NCI-H524 treated with DMSO at 0.1 percent for 48 hours (cell line): Measurements from ENCODE around the gene GTPBP3.

Experiments used
- DNase-seq: peaks from one replicate; lab custom pipeline; 2025; lab: John Stamatoyannopoulos, UW

GTPBP3 gene

GRCh38 chr19:17309198-17309964 is 28.0 kb upstream of the GTPBP3 start, which contains the start of gene DDA1:
TSS of gene DDA1 (plus strand) at chr19:17309563. CDS start at chr19:17309655, 92 bp downstream.
- DNase-seq = peak; percentile 99

GRCh38 chr19:17309965-17310461 is 27.3 kb upstream of the GTPBP3 start:
- no peak for DNase-seq

GRCh38 chr19:17311455-17312188 is 25.7 kb upstream of the GTPBP3 start:
- DNase-seq = no peak

- no peak for DNase-seq
Measured at GRCh38 chr19:17312189-17313113, 24.9 kb upstream of the GTPBP3 start.

GRCh38 chr19:17314007-17314593 is 23.3 kb upstream of the GTPBP3 start:
- no peak for DNase-seq

- DNase-seq = no peak
Measured at GRCh38 chr19:17318966-17319365, 18.4 kb upstream of the GTPBP3 start.

GRCh38 chr19:17319473-17320238 is 17.7 kb upstream of the GTPBP3 start:
- DNase-seq = no peak

- no peak for DNase-seq
Measured at GRCh38 chr19:17320435-17320834, 16.9 kb upstream of the GTPBP3 start.

- DNase-seq = no peak
Measured at GRCh38 chr19:17321655-17322489, 15.5 kb upstream of the GTPBP3 start.

GRCh38 chr19:17322854-17323253 is 14.5 kb upstream of the GTPBP3 start:
- no peak for DNase-seq

- DNase-seq = no peak
Measured at GRCh38 chr19:17323300-17323963, 13.9 kb upstream of the GTPBP3 start.

GRCh38 chr19:17323964-17324332 is 13.4 kb upstream of the GTPBP3 start:
- no peak for DNase-seq

GRCh38 chr19:17324357-17325114 is 12.8 kb upstream of the GTPBP3 start:
- DNase-seq = no peak

- DNase-seq = no peak
Measured at GRCh38 chr19:17325133-17325532, 12.2 kb upstream of the GTPBP3 start.

- DNase-seq = no peak
Measured at GRCh38 chr19:17325881-17326594, 11.3 kb upstream of the GTPBP3 start.

GRCh38 chr19:17326595-17326966 is 10.8 kb upstream of the GTPBP3 start:
- DNase-seq = no peak

GRCh38 chr19:17327068-17327653 is 10.2 kb upstream of the GTPBP3 start:
- DNase-seq = no peak
